ENCODE measurements around the gene SNF8. TPM values are rescaled to one million over a fixed set of nuclear protein-coding genes. Genes with fewer than 3 reads are reported as not detected.

Gene SNF8
- total RNA-seq, 6 donors from 2014 or later: 76.5 to 110 (median 89.7) TPM

DNA sequence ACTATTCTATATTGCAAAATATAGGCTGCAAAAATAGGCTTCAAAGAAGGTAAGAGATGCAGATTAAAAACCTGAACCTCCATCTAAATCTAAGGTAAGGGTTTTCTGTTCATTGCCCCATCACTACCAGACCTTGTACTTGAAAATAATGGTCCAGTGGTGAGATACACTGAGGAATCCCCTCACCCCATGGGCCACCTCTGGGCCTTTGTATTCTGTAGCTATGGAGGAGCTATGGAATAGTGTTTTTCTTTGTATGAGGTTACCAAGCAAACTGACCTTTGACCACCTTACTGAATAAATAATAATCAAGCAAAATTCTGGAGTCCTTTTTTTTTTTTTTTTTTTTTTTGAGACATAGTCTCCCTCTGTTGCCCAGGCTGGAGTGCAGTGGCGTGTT is 41.2 kb downstream of the SNF8 start:
- no peak for TF ChIP-seq POLR2AphosphoS5 (IDR thresholded peaks at IDR 0.05)
- no peak for TF ChIP-seq POLR2A (IDR thresholded peaks at IDR 0.05)
- TF ChIP-seq, protein P1, sequence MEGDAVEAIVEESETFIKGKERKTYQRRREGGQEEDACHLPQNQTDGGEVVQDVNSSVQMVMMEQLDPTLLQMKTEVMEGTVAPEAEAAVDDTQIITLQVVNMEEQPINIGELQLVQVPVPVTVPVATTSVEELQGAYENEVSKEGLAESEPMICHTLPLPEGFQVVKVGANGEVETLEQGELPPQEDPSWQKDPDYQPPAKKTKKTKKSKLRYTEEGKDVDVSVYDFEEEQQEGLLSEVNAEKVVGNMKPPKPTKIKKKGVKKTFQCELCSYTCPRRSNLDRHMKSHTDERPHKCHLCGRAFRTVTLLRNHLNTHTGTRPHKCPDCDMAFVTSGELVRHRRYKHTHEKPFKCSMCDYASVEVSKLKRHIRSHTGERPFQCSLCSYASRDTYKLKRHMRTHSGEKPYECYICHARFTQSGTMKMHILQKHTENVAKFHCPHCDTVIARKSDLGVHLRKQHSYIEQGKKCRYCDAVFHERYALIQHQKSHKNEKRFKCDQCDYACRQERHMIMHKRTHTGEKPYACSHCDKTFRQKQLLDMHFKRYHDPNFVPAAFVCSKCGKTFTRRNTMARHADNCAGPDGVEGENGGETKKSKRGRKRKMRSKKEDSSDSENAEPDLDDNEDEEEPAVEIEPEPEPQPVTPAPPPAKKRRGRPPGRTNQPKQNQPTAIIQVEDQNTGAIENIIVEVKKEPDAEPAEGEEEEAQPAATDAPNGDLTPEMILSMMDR (IDR thresholded peaks at IDR 0.05): no peak
- no peak for TF ChIP-seq EP300 (IDR thresholded peaks at IDR 0.05)
- ATAC-seq (ENCODE audit: low FRiP score in 2 of 2): no peak
- Histone ChIP-seq H3K4me3 (no peak overlapping the region), H3K9me3 (no peaks in the 10 kb centered on the region), H3K27ac (no peak overlapping the region), H3K36me3 (peaks cover 0 to 2% (median 0%) of the 10 kb centered on the region in 4 donors), H3K4me1 (peaks cover 5 to 9% (median 7%) of the 10 kb centered on the region in 4 donors), H3K27me3 (no peaks in the 10 kb centered on the region)
- 100% methylated on average over 1 of the region's 1 CpG for WGBS, 2 donors
- DNase-seq: no peak

DNA sequence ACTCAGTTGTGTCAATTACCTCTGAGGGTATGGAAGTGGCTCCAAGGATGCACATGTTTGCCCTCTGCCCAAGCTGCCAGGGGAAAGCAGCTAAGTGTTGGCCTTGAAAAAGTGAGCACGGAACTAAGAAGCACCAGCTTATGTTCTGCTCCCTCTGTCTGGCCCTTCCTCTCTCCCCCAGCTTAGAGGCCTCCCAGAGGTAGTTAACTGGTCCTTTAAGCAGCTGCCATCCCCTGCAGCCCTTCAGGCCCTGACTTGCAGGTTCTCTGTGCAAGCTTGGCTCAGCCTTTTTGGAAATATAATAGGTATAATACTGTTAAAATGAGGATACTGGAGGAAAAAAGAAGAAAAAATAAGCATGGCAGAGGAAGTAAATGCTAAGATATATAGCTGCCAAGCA is 43.4 kb downstream of the SNF8 start:
- Histone ChIP-seq H3K4me3 (no peak overlapping the region), H3K27ac (no peak overlapping the region), H3K9me3 (no peaks in the 10 kb centered on the region), H3K4me1 (no peaks in the 10 kb centered on the region), H3K27me3 (no peaks in the 10 kb centered on the region), H3K36me3 (peaks cover 0 to 21% (median 8%) of the 10 kb centered on the region in 4 donors)
- no peak for ATAC-seq (ENCODE audit: low FRiP score in 2 of 2)
- WGBS, 2 donors: 50 to 63% methylated on average over 1 of the region's 1 CpG
- TF ChIP-seq POLR2AphosphoS5 (IDR thresholded peaks at IDR 0.05) (no peak), EP300 (IDR thresholded peaks at IDR 0.05) (no peak), POLR2A (IDR thresholded peaks at IDR 0.05) (no peak)
- TF ChIP-seq, protein P1 (IDR thresholded peaks at IDR 0.05): no peak
- DNase-seq: no peak

DNA sequence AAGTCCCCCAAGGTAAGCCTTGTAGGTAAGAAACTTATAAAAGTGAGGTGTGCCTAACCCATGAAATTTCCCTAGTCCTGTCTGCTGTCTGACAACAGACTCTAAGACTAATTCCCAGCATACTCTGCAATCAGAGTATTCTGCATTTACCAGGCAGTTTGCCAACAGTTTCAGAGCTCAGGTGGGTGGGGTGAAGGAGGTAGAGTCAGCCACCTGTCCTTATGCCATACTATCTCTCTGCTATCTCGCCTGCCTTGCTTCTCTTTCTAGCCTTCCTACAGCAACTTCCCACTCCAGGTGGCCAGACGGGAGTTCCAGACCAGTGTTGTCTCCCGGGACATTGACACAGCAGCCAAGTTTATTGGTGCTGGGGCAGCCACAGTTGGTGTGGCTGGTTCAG is 49.8 kb downstream of the SNF8 start:
- no peak for DNase-seq
- Histone ChIP-seq H3K4me1 (peaks cover 14 to 22% (median 17%) of the 10 kb centered on the region in 4 donors), H3K4me3 (no peak overlapping the region), H3K36me3 (peaks cover 0 to 37% (median 21%) of the 10 kb centered on the region in 4 donors), H3K27me3 (no peaks in the 10 kb centered on the region), H3K27ac (no peak overlapping the region), H3K9me3 (no peaks in the 10 kb centered on the region)
- no peak for ATAC-seq (ENCODE audit: low FRiP score in 2 of 2)
- 100% methylated on average over 3 of the region's 3 CpGs for WGBS, 2 donors
- TF ChIP-seq EP300 (IDR thresholded peaks at IDR 0.05) (no peak), POLR2A (IDR thresholded peaks at IDR 0.05) (no peak), POLR2AphosphoS5 (IDR thresholded peaks at IDR 0.05) (no peak)
- TF ChIP-seq, protein P1 (IDR thresholded peaks at IDR 0.05): no peak

DNA sequence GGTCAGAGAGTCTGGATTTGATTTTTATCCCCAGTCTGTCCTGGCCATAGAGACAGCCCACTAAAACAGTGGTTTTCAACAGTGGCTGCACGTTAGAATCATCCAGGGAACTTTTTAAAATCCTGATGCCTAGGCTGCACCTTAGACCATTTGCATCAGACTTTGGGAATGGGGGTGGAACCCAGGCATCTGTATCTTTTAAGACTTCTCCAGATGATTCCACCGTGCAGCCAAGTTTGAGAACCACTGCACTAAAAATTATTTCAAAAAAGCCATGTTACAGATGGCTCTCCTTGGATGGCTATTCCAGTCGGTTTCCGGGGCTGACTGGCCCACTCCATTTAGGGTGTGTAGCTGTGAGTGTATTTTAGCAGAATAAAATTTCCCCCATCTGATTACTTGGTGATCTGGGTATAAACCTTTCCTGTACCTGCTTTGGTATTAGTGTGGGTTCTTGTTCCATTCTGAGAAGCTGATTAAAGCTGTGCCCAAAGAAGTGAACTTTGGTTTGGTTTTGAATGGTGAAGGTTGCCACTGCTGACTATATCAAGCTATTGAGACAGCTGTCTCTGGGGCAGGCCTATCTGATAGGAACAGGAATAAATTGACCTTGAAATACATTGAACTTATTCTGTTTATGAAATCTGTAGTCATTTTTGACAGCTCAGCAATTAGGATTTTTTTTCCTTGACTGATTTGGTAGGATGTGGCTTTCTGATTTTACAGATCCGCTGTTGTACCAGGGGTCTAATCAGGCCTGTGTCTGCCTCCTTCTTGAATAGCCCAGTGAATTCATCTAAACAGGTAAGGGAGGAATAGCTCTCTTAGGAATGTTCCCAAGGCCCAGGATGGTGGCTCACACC is 50.8 kb downstream of the SNF8 start:
- no peak for DNase-seq
- ATAC-seq (ENCODE audit: low FRiP score in 2 of 2): no peak
- Histone ChIP-seq H3K36me3 (peaks cover 0 to 37% (median 21%) of the 10 kb centered on the region in 4 donors), H3K9me3 (no peaks in the 10 kb centered on the region), H3K4me1 (peaks cover 14 to 22% (median 17%) of the 10 kb centered on the region in 4 donors), H3K4me3 (peak overlapping the region in 3 of 4 donors; percentile 82 to 87 (median 84)), H3K27me3 (no peaks in the 10 kb centered on the region), H3K27ac (no peak overlapping the region)
- 63 to 68% methylated on average over 5 of the region's 5 CpGs for WGBS, 2 donors
- TF ChIP-seq, protein P1 (IDR thresholded peaks at IDR 0.05): no peak
- TF ChIP-seq POLR2A (IDR thresholded peaks at IDR 0.05) (no peak), POLR2AphosphoS5 (IDR thresholded peaks at IDR 0.05) (no peak), EP300 (IDR thresholded peaks at IDR 0.05) (no peak)

Data from upper lobe of left lung (tissue), 6 donors.